Muscle layer of duodenum (tissue), 2 donors: Measurements from ENCODE around the gene SYDE2.

Experiments
- H3K27ac ChIP-seq: one replicate; pipeline ENCODE4 v1.7.0; 2013; ENCODE audit warnings: mild to moderate bottlenecking, low read length
- H3K27me3 ChIP-seq: one replicate; pipeline ENCODE4 v1.7.0; 2013; ENCODE audit warnings: low read depth, mild to moderate bottlenecking, control low read depth, low read length
- H3K36me3 ChIP-seq, 2 donors: one replicate each; pipeline ENCODE4 v1.7.0; 2013; ENCODE audit warnings: low read length in 2 of 2, control low read depth in 1 of 2, mild to moderate bottlenecking in 1 of 2; ENCODE audit not compliant: insufficient read depth in 2 of 2, control insufficient read depth in 1 of 2
- H3K4me1 ChIP-seq, 2 donors: one replicate each; pipeline ENCODE4 v1.7.0; 2013; ENCODE audit warnings: low read length in 2 of 2, mild to moderate bottlenecking in 2 of 2, control low read depth in 1 of 2, moderate library complexity in 1 of 2; ENCODE audit not compliant: insufficient read depth in 2 of 2, control insufficient read depth in 1 of 2
- H3K4me3 ChIP-seq, 2 donors: one replicate each; pipeline ENCODE4 v1.7.0; 2013; ENCODE audit warnings: low read length in 2 of 2, low read depth in 1 of 2, mild to moderate bottlenecking in 1 of 2
- H3K9me3 ChIP-seq, 2 donors: one replicate each; pipeline ENCODE4 v1.7.0; 2013; ENCODE audit warnings: low read length in 2 of 2, control low read depth in 1 of 2, mild to moderate bottlenecking in 1 of 2; ENCODE audit not compliant: control insufficient read depth in 1 of 2
- donor health status: healthy.

The SYDE2 gene

DNA sequence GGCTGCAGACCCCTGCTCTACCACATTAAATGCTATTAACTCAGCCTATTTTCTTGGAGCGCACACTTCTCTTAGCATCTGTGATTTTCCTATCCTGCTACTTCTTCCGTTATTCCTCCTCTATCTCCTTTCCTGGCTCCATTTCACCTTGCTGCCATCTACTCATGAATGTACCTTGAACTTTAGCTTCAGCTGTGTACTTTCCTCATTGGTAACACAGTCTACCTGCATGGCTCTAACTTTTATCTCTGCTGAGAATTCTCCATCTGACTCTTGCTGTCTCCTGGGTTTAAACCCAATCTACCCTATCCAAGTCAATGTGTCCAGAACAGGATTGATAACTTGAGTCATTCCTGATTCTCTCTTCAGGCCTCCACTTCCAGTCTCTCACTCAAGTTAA, 84.9 kb downstream of the SYDE2 start:
- Histone ChIP-seq H3K27me3 (no peaks in the 10 kb centered on the region), H3K36me3 (no peaks in the 10 kb centered on the region), H3K27ac (no peak overlapping the region), H3K4me1 (no peaks in the 10 kb centered on the region), H3K4me3 (no peak overlapping the region), H3K9me3 (no peaks in the 10 kb centered on the region)

DNA sequence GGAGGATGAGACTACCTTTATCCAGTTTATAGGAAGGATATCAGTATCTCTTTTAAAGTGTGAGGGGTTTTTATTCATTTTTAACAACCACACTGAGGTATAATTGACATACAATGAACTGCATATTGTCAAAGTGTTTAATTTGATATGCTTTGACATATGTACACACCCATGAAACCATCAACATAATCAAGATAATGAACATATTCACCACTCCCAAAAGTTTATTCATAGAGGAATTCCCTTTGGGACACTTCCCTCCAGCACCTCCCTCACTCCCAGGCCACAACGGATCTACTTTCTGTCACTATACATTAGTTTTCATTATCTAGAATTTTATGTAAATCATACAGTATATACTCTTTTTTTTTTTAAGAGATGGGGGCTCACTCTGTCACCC, 89.1 kb downstream of the SYDE2 start:
- H3K36me3 ChIP-seq = no peaks in the 10 kb centered on the region
- no peaks in the 10 kb centered on the region for H3K27me3 ChIP-seq
- H3K4me3 ChIP-seq = no peak overlapping the region
- H3K27ac ChIP-seq = no peak overlapping the region
- H3K9me3 ChIP-seq = no peaks in the 10 kb centered on the region
- H3K4me1 ChIP-seq = no peaks in the 10 kb centered on the region

DNA sequence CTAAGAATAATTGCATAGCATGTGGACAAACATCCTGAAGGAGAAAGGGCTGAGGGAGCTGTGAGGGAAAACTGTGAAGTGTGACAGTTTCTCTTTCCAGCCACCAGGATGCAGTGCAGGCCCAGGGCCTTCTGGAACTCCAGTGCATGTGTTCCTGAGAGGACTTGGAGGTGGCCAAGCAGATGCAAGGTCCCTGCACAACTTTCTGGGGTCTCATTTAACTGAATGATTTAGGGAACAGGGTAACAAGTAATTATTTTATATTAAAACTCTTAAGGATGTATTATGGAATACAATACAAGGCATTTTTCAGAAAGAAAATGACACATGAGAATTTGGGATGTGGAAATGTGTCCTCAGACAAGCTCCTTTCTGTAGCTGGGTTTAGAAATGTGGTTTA, 91.3 kb downstream of the SYDE2 start:
- Histone ChIP-seq H3K27me3 (no peaks in the 10 kb centered on the region), H3K4me3 (no peak overlapping the region), H3K27ac (no peak overlapping the region), H3K4me1 (no peaks in the 10 kb centered on the region), H3K9me3 (no peaks in the 10 kb centered on the region), H3K36me3 (no peaks in the 10 kb centered on the region)
